Stimulated activated CD8-positive, alpha-beta memory T cell treated with anti-CD3 and anti-CD28 coated beads, Interleukin-7, amount 100 ng/mL, for 48 hours (primary cell): ENCODE data around the gene PRKCE.

Source experiments
- DNase-seq, 2 donors: peaks; one replicate each; pipeline ENCODE4 v3.0.0-alpha.2; 2020; ENCODE audit warnings: low read depth in 1 of 2; ENCODE audit errors: extremely low read depth in 1 of 2

The PRKCE gene

DNA sequence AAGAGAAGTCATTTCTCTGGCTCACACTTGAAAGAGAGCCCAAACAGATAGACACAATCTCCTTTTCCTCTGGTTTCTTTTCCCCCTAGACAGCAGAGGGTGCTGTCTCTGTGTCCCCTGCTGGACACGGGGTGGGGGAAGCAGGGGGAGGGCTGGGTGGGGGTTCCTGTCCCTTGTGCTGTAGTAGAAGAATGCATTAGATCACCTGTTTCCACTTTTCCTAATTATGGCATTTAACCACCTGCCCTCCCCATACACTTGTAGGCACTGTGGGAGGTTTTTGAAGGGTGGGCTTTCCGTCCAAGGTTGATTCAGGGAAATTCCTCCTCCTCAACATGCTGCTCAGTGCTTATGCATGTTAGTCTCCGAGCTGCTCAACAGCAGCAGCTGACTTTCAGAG lies 439.5 kb downstream of the PRKCE start:
- no peak for DNase-seq

DNA sequence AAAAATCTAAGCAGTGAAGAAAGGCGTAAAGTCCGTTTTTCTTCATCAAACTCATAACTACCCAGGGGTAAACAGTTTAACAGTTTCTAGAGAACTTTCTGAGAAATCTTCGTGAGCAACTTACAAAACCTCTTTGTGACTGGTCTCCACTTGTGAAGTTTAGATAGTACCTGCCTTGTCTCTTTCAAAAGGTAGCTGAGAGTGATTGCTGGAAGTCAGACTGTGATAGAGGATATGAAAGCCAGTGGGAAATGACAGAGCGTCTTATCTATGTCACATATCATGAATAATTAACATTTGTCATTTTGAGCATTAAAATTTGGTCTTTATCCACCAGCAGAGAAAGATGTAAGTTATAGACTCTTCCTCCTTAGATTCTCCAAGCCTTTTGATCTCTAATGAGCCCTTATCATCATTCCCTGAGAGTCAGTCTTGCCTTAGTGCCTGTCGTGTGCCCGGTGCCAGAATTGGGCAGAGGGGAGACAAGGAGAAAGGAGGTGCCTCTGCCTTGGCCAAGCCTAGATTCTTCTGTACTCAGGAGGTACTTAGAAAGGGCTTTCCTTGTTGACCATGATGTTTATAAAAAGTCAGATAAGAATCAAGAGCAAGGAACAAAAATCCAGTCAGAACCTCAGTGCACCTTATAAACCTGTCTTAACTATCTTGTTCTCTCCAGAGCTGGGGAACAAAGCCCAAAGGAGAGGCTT lies 440.6 kb downstream of the PRKCE start:
- DNase-seq, result no peak

GRCh38 chr2:46094689-46095088 lies 443.2 kb downstream of the PRKCE start:
- no peak for DNase-seq

DNA sequence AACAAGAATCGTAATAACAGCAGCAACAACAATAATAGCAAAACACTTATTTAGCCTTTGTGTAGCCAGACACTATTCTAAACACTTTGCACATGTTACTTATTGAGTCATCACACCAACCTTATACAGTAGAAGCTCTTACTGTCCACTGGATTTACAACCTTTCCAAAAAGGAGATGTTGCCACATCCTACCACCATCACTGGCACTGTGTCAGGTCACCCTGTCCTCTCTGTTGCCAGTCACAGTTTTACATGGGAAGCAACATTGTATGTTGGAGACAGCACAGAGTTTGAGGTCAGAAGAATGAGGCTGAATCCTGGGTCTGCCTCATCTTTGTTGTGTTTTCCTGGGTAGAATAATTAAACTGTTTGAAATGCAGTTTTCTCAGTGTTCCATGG lies 444.4 kb downstream of the PRKCE start:
- no peak for DNase-seq

DNA sequence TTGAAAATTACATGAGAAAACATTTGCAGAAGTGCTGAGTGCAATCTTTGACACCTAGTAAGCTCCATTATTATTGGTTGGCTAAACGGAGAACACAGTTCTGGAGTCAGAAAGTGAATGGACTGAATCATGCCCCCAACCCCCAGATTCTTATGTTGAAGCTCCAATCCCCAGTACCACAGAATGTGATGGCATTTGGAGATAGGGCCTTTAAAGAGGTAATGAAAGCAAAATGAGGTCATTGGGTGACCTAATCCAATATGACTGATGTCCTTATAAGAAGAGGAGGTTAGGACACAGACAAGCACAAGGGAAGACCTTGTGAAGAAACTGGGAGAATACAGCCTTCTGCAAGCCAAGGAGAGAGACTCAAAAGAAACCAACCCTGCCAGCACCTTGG lies 444.8 kb downstream of the PRKCE start:
- DNase-seq, result no peak

DNA sequence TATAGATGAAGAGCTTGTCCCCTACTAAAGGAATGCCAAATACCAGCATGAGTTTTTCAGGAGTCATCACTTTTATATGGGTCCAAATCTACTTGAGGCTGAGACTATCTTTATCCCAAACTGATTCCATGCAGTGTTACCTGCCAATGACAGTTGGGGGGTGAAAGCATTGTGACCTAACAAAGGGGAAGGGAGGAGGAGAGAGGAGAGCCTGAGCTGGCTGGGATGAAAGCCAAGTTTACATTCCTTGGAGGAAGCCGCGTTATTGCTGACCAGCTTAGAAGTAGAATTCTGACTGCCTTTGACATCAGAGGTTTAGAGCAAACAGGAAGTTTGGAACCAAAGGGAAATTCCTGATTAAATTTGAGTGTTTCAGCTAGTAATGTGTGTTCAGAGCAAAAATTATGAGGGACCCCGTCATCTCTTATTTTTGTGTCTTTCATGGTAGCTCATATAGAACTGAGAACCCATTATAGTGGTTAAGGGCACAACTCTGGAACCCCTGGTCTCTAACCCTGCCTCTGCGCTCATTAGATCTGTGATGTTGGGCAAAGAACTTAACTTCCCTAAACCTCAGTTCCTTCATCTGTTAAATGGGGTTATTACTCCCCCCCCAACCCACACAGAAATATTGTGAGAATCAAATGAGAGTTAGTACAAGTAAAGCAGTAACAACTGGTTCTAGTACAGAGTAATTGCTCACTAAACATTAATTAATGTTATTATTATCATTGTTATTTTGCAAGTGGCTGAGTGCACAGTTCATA lies 446.4 kb downstream of the PRKCE start:
- DNase-seq, result no peak

- peak in 1 of 2 donors; percentile 13 for DNase-seq
Observed at GRCh38 chr2:46098621-46099062, 447.2 kb downstream of the PRKCE start.

DNA sequence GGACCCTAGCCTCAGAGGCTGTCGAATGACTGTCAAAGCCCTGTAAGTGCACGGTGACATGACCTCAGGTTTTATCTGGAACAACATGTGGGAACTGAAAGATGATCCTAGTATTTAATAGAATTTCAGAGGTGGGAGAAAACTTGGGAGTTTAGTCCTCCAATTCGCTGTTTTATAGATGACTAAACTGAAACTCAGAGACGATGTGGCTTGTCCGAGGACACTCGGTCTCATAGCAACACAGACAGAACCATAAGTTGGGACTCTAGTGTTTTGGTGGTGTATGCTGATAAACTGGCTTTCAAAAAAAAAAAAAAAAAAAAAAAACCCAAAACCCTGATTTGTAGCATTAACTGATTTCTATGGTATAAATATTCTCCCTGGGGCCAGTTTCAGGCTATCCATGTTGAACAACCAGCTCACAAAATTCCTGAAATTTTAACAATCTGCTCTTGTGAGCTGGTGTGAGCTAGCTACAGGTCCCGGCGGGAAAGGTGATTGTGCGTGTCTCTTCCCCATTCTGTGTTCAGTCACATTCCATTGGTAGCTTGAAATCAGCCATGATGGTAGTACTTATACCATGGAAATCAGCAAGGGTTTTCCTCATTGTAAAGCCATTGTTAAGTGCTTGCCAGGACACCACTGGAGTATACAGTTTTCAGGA lies 450.2 kb downstream of the PRKCE start:
- no peak for DNase-seq

GRCh38 chr2:46106690-46107089 lies 455.2 kb downstream of the PRKCE start:
- no peak for DNase-seq

GRCh38 chr2:46114996-46115395 lies 463.5 kb downstream of the PRKCE start:
- DNase-seq, result no peak

- DNase-seq, result no peak
Observed at GRCh38 chr2:46116150-46116549, 464.7 kb downstream of the PRKCE start.

DNA sequence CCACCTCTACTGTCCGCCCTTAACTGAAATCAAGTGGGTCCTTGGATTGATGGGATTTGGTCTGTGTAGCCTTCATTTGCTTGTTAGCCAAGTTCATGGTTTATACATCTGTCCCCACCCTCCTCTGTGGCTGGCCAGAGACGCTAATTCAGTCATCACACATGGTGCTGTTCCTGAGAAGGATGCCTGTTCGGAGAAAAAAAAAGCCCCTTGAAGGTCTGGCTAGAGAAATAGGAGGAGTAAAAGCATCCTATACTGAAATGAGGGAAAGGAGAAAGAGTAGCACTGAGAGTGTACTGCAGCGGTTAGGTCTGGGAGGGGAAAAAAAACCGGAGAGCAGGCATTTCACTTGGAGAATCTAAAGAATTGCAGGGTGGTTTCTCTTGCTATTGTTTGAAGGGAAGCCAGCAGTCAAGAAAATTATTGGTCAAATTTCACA lies 465.1 kb downstream of the PRKCE start:
- no peak for DNase-seq

DNA sequence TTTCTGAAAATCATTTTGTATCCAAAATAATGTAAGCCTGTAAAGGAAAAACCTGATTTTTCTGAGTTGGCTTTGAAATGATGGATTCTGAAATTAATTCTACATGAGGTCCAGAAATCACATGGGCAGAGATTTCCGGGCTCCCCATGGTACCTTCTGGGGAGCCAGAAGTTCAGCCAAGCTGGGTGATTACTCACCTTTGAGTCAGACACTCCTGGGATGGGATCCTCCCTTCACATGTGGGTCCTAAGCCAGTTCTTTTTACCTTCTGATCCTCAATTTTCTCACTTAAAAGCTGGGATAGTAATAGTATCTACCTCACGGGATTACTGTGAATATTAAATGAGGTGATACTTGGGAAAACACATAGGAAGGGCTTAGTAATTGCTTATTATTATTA lies 465.9 kb downstream of the PRKCE start:
- DNase-seq, result no peak

GRCh38 chr2:46117994-46118393 lies 466.5 kb downstream of the PRKCE start:
- no peak for DNase-seq

GRCh38 chr2:46118656-46119371 lies 467.3 kb downstream of the PRKCE start:
- DNase-seq, result no peak

DNA sequence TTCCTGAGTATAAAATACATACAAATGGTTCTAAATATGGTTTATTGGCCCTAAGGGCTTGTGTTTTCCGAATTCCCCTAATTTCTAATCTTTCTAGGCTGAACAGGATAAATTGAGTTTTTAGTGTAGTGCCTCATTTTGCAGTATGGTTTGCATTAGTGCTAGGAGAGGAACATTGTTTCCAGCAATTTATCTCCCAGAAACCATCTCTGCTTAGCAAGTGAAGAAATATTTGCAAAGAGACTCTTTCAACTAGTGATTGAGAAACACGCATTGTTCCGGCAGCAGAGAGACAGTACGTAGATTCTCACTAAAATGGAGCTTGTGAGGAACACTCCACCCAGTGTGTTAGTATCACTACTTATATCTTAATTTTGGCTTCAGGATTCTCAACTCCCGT lies 468.0 kb downstream of the PRKCE start:
- DNase-seq, result no peak

GRCh38 chr2:46120792-46121555 lies 469.5 kb downstream of the PRKCE start:
- no peak for DNase-seq

GRCh38 chr2:46122318-46122976 lies 471.0 kb downstream of the PRKCE start:
- DNase-seq, result no peak

GRCh38 chr2:46123013-46123412 lies 471.5 kb downstream of the PRKCE start:
- no peak for DNase-seq

DNA sequence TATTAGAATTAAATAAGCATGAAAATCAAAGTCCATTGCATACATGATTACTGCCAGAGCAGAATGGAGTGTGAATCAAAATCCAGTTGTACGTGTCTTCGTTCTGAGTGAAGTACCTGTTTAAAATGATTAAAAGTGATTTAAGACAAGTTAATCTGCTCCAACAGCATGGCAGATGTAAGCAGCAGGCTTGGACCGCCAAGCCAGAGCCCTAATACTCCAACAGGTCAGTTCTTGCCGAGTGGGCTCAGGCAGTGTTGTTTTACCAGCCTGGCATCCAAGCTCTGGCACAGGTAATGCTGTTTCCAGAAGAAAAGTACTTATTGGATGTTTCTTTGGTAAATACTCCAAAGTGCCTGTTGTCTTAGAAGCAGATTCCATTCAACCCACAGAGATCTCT lies 474.3 kb downstream of the PRKCE start:
- no peak for DNase-seq
